GM19468 (cell line): ENCODE results near the gene SIRPD.
"Not testable (repeated sequence)": the region's sequence is repeated elsewhere in the genome, so short reads cannot be mapped to it uniquely, and the experiment has no call there.

Experiments
- ATAC-seq: cut with Tn5 transposase; IDR thresholded peaks from one replicate; pipeline ENCODE4 v1.9.1; 2021; ENCODE audit warnings: mild to moderate bottlenecking, moderate library complexity, moderate number of reproducible peaks; ENCODE audit not compliant: unreplicated experiment; ENCODE audit errors: extremely low read depth

SIRPD gene

DNA sequence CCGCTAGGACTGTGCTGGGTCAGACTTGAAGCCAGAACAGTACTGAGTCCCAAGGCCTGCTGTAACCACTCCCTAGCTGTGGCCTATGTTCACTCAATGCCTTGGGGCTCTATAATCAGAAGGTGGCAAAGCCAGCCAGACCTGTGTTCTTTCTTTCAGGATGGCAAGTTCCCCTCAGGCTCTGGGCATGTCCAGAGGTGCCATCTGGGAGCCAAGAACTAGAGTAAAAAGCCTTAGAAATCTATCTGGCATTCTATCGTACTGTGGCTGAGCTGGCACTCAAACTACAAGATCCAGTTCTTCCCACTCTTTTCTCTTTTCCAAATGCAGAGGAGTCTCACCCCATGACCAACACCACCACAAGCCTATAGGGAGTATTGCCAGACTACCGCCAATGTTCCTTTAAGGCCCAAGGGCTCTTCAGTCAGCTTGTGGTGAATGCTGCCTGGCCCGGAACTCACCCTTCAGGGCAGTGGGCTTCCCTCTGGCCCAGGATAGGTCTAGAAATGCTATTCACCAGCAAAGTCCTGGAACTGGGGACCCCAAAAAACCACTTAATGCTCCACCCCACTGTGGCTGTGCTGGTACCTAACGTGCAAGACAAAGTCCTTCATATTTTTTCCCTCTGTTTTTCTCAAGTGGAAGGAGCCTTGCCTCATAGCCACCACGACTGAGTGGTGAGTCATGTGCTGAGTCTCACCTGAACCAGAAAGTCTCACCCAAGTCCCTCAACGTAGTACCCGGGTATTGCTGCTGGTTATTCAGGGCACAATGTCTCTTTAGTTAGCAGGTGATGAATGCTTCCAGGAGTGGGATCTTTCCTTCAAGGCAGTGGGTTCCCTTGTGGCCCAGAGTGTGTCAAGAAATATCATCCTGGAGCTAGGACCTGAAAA, 57.7 kb downstream of the SIRPD start:
- no peak for ATAC-seq

DNA sequence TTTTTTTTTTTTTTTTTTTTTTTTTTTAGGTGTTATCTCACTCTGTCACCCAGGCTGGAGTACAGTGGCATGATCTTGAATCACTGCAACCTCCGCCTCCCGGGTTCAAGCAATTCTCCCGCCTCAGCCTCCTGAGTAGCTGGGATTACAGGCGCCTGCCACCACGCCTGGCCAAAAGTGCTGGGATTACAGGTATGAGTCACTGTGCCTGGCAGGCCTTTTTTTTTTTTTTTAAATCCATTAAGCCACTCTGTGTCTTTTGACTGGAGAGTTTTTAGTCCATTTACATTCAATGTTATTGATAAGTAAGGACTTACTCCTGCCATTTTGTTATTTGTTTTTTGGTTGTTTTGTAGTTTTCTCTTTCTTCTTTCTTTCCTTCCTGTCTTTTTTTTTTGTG, 60.1 kb downstream of the SIRPD start:
- ATAC-seq, result not testable (repeated sequence)

DNA sequence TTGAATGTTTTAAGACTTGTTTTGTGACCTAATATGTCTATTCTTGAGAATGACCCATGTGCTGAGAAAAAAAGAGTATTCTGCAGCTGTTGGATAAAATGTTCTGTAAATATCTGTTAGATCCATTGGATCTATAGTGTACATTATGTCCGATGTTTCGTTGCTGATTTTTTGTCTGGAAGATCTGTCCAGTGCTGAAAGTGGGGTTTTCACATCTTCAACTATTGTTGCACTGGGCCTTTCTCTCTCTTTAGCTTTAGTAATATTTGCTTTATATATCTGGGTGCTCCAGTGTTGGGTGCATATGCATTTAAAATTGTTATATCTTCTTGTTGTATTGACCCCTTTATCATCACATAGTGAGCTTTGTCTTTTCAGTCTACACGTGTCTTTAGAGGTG, 60.6 kb downstream of the SIRPD start:
- no peak for ATAC-seq

DNA sequence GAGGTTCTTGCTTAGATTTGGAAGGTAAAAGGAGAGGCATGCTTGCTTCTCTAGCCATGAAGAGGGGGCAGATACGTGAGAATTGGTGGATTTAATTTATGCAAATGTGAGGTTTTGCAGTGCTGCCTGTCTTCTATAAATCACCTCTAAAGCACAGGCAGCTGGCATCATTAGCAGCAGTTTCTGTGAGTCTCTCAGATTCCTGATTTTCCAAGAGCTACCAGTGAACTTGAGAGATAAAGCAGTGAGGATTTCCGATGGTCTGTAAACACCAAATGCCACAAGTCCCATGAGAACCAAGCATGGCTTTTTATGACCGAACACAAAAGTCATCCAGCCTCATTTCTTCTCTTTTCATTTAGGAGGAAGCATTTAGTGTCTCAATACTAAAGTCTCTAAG, 63.1 kb downstream of the SIRPD start:
- no peak for ATAC-seq

GRCh38 chr20:1493536-1493935, 64.0 kb downstream of the SIRPD start:
- no peak for ATAC-seq

DNA sequence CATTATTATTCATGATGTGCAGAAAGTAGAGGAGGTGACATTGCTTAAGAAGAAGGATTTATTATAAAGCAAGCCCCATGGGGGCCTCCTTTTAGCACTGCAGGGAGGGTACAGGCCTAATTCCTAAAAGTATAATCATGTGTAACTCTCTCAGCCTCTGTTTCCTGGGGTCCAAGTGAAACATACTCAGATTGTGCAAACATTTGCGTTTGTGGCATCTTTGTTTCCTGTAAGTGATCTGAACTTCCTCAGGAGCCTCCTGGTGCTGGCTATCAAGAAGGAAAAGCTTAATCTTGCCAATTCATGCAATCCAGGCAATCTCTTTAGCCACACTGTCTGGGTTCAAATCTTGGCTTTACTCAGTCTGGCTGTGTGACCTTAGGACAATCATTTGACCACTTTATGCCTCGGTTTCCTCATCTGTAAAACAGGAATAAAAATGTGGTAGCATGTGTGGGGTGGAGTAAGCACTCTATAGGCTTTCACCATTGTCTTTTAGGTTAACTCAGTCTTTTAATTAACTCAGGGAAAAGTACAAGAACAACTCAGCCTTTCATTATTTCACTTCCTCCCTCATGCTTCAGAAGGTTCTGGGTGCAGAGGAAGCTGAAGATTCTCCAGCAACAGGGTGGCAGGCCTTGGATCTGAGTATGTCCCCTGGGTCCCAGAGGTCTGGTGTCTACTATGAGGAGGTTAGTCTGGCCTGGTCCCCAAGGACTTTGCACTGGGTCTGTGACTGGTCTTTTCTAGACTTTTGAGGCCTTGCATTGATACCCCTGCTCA, 65.5 kb downstream of the SIRPD start:
- no peak for ATAC-seq

GRCh38 chr20:1491281-1491840, 66.1 kb downstream of the SIRPD start, which contains the start of gene SIRPB2:
SIRPB2 (minus strand) TSS chr20:1491420; CDS start chr20:1491359, 61 bp downstream.
- no peak for ATAC-seq

- no peak for ATAC-seq
These were observed 66.8 kb downstream of the SIRPD start for GRCh38 chr20:1490643-1491195.

- no peak for ATAC-seq
These were observed 67.6 kb downstream of the SIRPD start for GRCh38 chr20:1489764-1490436.

DNA sequence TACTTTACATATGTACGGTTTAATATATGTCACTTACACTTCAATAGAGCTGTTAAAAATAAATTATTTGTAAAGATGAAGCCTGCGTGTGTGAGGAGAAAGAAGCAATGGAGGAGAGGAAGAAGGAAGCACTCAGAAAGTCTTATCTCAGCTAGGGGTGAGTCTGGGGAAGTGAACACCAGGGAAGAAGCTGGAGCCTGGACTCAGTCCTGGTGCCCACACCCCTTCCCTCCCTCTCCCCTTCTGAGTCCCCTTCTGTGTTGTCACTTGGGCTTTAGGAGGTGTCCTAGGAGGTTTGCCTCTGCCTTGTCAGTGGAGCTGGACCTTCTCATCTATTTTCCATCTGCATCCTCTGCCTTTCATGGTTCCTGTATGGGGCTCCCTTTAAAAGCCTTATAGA, 68.2 kb downstream of the SIRPD start:
- no peak for ATAC-seq

DNA sequence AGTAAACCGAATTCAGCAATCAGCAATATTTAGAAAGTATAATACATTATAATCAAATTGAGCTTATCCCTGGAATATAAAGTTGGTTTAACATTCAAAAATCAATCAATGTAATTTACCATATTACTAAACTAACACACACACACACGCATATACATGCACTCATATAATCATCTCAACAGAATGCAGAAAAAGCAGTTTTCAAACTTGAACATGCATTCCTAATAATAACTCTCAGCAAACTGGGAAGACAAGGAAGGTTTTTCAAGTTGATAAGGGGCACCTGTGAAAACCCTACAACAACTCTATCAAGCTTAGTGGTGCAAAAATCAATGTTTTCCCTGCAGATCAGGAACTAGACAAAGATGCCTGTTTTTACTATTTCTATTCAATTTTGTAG, 70.9 kb downstream of the SIRPD start:
- no peak for ATAC-seq

DNA sequence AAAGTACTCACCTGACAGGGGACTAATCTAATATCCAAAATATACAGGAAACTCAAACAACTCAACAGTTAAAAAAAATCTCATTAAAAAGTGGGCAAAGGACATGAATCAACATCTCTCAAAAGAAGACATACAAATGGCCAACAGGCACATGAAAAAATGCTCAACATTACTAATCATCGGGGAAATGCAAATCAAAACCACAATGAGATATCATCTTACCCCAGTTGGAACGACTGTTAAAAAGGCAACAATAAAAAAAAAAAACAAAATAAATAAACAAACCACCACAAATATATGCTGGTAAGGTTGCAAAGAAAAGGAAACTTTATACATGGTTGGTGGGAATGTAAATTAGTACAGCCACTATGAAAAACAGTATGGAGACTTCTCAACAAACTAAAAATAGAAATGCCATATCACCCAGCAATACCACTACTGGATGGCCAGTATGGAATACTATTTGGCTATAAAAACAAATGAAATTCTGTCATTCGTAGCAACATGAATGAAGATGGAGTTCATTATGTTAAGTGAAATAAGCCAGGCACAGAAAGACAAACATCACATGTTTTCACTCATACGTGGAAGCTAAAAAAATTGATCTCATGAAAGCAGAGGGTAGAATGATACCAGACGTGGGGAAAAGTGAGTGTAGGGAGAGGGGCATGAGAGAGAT, 72.9 kb downstream of the SIRPD start:
- ATAC-seq, result no peak
